Measurements from ENCODE around the gene C11orf68. TPM values are rescaled to one million over a fixed set of nuclear protein-coding genes. Genes with fewer than 3 reads are reported as not detected.

The C11orf68 gene
- total and polyA plus RNA-seq, 2 donors (not counting 1 experiment from before 2014, with no cell fraction given): 34.9 to 50.6 TPM

- H3K9me3 ChIP-seq (ENCODE audit: control extremely low read depth in 1 of 3, control insufficient read depth in 2 of 3, insufficient read depth in 1 of 3, low read length in 2 of 3): no peaks in the 10 kb centered on the region
- intact Hi-C loops (cut with micrococcal nuclease): no loop called here
- peaks cover 20% of the 10 kb centered on the region for H3K4me1 Mint-ChIP-seq
- 98% methylated on average over 30 of the region's 30 CpGs for WGBS (ENCODE audit: insufficient coverage)
- ChIA-PET POLR2A (interaction anchor here (0.7 kb wide), 3 partner anchors 13 to 116 kb away, joined by 6 to 8 read pairs (median 7); no protein-coding TSS in a partner anchor), CTCF (interaction anchor here (0.6 to 1.6 kb wide), 2 partner anchors 83 to 89 kb away, joined by 4 to 6 read pairs; no protein-coding TSS in a partner anchor)
- H3K27me3 Mint-ChIP-seq: no peaks in the 10 kb centered on the region
- H3K4me3 ChIP-seq (ENCODE audit: control extremely low read depth in 1 of 5, extremely low read depth in 1 of 5, insufficient read depth in 1 of 5, low read depth in 2 of 5, low read length in 4 of 5): no peak overlapping the region
- H3K27ac ChIP-seq (ENCODE audit: low read length in 2 of 2): no peak overlapping the region
- TF ChIP-seq EZH2 (IDR thresholded peaks at IDR 0.05; ENCODE audit: borderline replicate concordance, insufficient read depth, low read depth, low read length, poor library complexity, severe bottlenecking) (no peak), CTCF (IDR thresholded peaks at IDR 0.05) (no peak)
- peaks cover 48% of the 10 kb centered on the region for H3K79me2 ChIP-seq (ENCODE audit: control insufficient read depth, insufficient read depth, low read length)
- H3K4me3 Mint-ChIP-seq: no peak overlapping the region
- no peak overlapping the region for H3K27ac Mint-ChIP-seq
- H3K9ac ChIP-seq (ENCODE audit: low read length): no peak overlapping the region
- H3K4me1 ChIP-seq (ENCODE audit: control insufficient read depth in 2 of 2, insufficient read depth in 2 of 2, low read length in 2 of 2): peaks cover 15 to 17% of the 10 kb centered on the region in 2 donors
- ATAC-seq (ENCODE audit: low read depth) (no peak), DNase-seq (no peak)
- H3K9me3 Mint-ChIP-seq (ENCODE audit: insufficient read depth): no peaks in the 10 kb centered on the region
- H2AFZ ChIP-seq (ENCODE audit: insufficient read depth, low read depth, low read length, poor library complexity, severe bottlenecking): no peak overlapping the region
- peaks cover 59% of the 10 kb centered on the region for H4K20me1 ChIP-seq (ENCODE audit: control insufficient read depth, insufficient read depth, low read length, poor library complexity, severe bottlenecking)
- H3K27me3 ChIP-seq (replicated peaks in 1 of 4; ENCODE audit: control extremely low read depth in 1 of 4, control insufficient read depth in 3 of 4, insufficient read depth in 4 of 4, low read length in 3 of 4): no peaks in the 10 kb centered on the region
- H3K4me2 ChIP-seq (replicated peaks; ENCODE audit: low read depth, low read length, poor library complexity, severe bottlenecking): no peak overlapping the region
- H3K36me3 ChIP-seq (replicated peaks in 1 of 2; ENCODE audit: control extremely low read depth in 1 of 2, control insufficient read depth in 1 of 2, extremely low read depth in 1 of 2, insufficient read depth in 2 of 2, low read length in 1 of 2): peaks cover 10 to 74% of the 10 kb centered on the region in 2 experiments
Observed at GRCh38 chr11:65967329-65967934, 48.6 kb upstream of the C11orf68 start.

- Histone ChIP-seq H3K9ac (ENCODE audit: low read length) (no peak overlapping the region), H3K9me3 (ENCODE audit: control extremely low read depth in 1 of 3, control insufficient read depth in 2 of 3, insufficient read depth in 1 of 3, low read length in 2 of 3) (no peaks in the 10 kb centered on the region), H3K27ac (ENCODE audit: low read length in 2 of 2) (no peak overlapping the region), H3K27me3 (replicated peaks in 1 of 4; ENCODE audit: control extremely low read depth in 1 of 4, control insufficient read depth in 3 of 4, insufficient read depth in 4 of 4, low read length in 3 of 4) (no peaks in the 10 kb centered on the region), H3K4me2 (replicated peaks; ENCODE audit: low read depth, low read length, poor library complexity, severe bottlenecking) (no peak overlapping the region), H3K79me2 (ENCODE audit: control insufficient read depth, insufficient read depth, low read length) (peaks cover 58% of the 10 kb centered on the region), H3K4me3 (ENCODE audit: control extremely low read depth in 1 of 5, extremely low read depth in 1 of 5, insufficient read depth in 1 of 5, low read depth in 2 of 5, low read length in 4 of 5) (no peak overlapping the region), H3K36me3 (replicated peaks in 1 of 2; ENCODE audit: control extremely low read depth in 1 of 2, control insufficient read depth in 1 of 2, extremely low read depth in 1 of 2, insufficient read depth in 2 of 2, low read length in 1 of 2) (peaks cover 10 to 68% of the 10 kb centered on the region in 2 experiments), H2AFZ (ENCODE audit: insufficient read depth, low read depth, low read length, poor library complexity, severe bottlenecking) (no peak overlapping the region), H3K4me1 (ENCODE audit: control insufficient read depth in 2 of 2, insufficient read depth in 2 of 2, low read length in 2 of 2) (peaks cover 17 to 22% of the 10 kb centered on the region in 2 donors), H4K20me1 (ENCODE audit: control insufficient read depth, insufficient read depth, low read length, poor library complexity, severe bottlenecking) (peaks cover 61% of the 10 kb centered on the region)
- POLR2A ChIA-PET: no interaction called here
- no peaks in the 10 kb centered on the region for H3K9me3 Mint-ChIP-seq (ENCODE audit: insufficient read depth)
- CTCF ChIA-PET: no interaction called here
- no peak for DNase-seq
- WGBS (ENCODE audit: insufficient coverage): 98% methylated on average over 36 of the region's 36 CpGs
- H3K4me3 Mint-ChIP-seq: no peak overlapping the region
- ATAC-seq (ENCODE audit: low read depth): no peak
- peaks cover 29% of the 10 kb centered on the region for H3K4me1 Mint-ChIP-seq
- H3K27ac Mint-ChIP-seq: no peak overlapping the region
- intact Hi-C loops (cut with micrococcal nuclease): no loop called here
- H3K27me3 Mint-ChIP-seq: no peaks in the 10 kb centered on the region
- TF ChIP-seq EZH2 (IDR thresholded peaks at IDR 0.05; ENCODE audit: borderline replicate concordance, insufficient read depth, low read depth, low read length, poor library complexity, severe bottlenecking): no peak
- TF ChIP-seq CTCF (IDR thresholded peaks at IDR 0.05): no peak
Observed at GRCh38 chr11:65965986-65966762, 47.3 kb upstream of the C11orf68 start.
